Naive thymus-derived CD4-positive, alpha-beta T cell (primary cell): ENCODE data around the gene DCBLD1. TPM values are rescaled to one million over a fixed set of nuclear protein-coding genes. Genes with fewer than 3 reads are reported as not detected.
A peak's percentile ranks its signal among the peaks of the same experiment; 100 is the strongest.

Experiments used
- ATAC-seq: fragments of 150-1000 bp; cut with Tn5 transposase; 2 replicates; pipeline ENCODE4 v1.10.0; 2021; ENCODE audit warnings: mild to moderate bottlenecking, moderate library complexity
- CTCF ChIA-PET: fragments of 350-600 bp; sonication (Branson Sonifier 250); formaldehyde crosslinking; loops from one replicate; lab custom pipeline; 2021; ENCODE audit warnings: antibody characterized with exemption; lab: Charles Lee
- POLR2A ChIA-PET: fragments of 350-600 bp; sonication (Branson Sonifier 250); formaldehyde crosslinking; loops from one replicate; lab custom pipeline; 2021; ENCODE audit warnings: antibody characterized with exemption, inconsistent platforms; lab: Charles Lee
- DNase-seq, 9 donors: peaks; one replicate each; pipeline versions ENCODE4 v3.0.0 to v3.0.0-alpha.2; 2020 to 2022; ENCODE audit warnings: mixed read lengths in 1 of 9
- H3K27ac ChIP-seq: one replicate; pipeline ENCODE4 v1.7.0; 2013; ENCODE audit warnings: mild to moderate bottlenecking, low read depth, low read length, moderate library complexity
- H3K27me3 ChIP-seq, 2 donors: one replicate each; pipeline ENCODE4 v1.7.0; 2013; ENCODE audit warnings: low read length in 2 of 2, mild to moderate bottlenecking in 2 of 2, moderate library complexity in 2 of 2; ENCODE audit not compliant: control insufficient read depth in 2 of 2, insufficient read depth in 2 of 2
- H3K36me3 ChIP-seq, 3 experiments: 1 replicate in 2 of 3; 2 replicates in 1 of 3; pipeline ENCODE4 v1.7.0; 2013; ENCODE audit warnings: low read length in 3 of 3, mild to moderate bottlenecking in 3 of 3, moderate library complexity in 1 of 3; ENCODE audit not compliant: insufficient read depth in 3 of 3, control insufficient read depth in 2 of 3
- H3K4me1 ChIP-seq, 2 donors: one replicate each; pipeline ENCODE4 v1.7.0; 2013; ENCODE audit warnings: low read length in 2 of 2, mild to moderate bottlenecking in 2 of 2, moderate library complexity in 1 of 2; ENCODE audit not compliant: control insufficient read depth in 2 of 2, insufficient read depth in 2 of 2
- H3K4me3 ChIP-seq: 2 replicates; pipeline ENCODE4 v1.7.0; 2013; ENCODE audit warnings: mild to moderate bottlenecking, low read length
- H3K9me3 ChIP-seq, 3 experiments: 1 replicate in 2 of 3; 2 replicates in 1 of 3; pipeline ENCODE4 v1.7.0; 2013; ENCODE audit warnings: low read length in 3 of 3; ENCODE audit not compliant: control insufficient read depth in 2 of 3
- H3K27ac Mint-ChIP-seq, 9 donors: one replicate each; pipeline ENCODE4 v1.8.0; 2020 to 2022; ENCODE audit warnings: mixed read lengths in 9 of 9, mild to moderate bottlenecking in 8 of 9, moderate library complexity in 5 of 9, inconsistent platforms in 2 of 9
- H3K27me3 Mint-ChIP-seq, 5 donors: one replicate each; pipeline ENCODE4 v1.8.0; 2021 to 2022; ENCODE audit warnings: mixed read lengths in 5 of 5, mild to moderate bottlenecking in 1 of 5
- H3K36me3 Mint-ChIP-seq, 5 donors: one replicate each; pipeline ENCODE4 v1.8.0; 2020 to 2022; ENCODE audit warnings: mixed read lengths in 5 of 5, mild to moderate bottlenecking in 3 of 5, inconsistent platforms in 1 of 5
- H3K4me1 Mint-ChIP-seq, 7 donors: one replicate each; pipeline ENCODE4 v1.8.0; 2020 to 2022; ENCODE audit warnings: mixed read lengths in 7 of 7, mild to moderate bottlenecking in 3 of 7, inconsistent platforms in 1 of 7
- H3K4me3 Mint-ChIP-seq, 10 donors: one replicate each; pipeline ENCODE4 v1.8.0; 2020 to 2022; ENCODE audit warnings: mild to moderate bottlenecking in 10 of 10, mixed read lengths in 10 of 10, moderate library complexity in 6 of 10, inconsistent platforms in 2 of 10
- H3K9me3 Mint-ChIP-seq, 11 donors: one replicate each; pipeline ENCODE4 v1.8.0; 2020 to 2022; ENCODE audit warnings: mixed read lengths in 11 of 11, mild to moderate bottlenecking in 4 of 11, inconsistent platforms in 1 of 11, moderate library complexity in 1 of 11
- intact Hi-C, 2 donors: fragments of 100-400 bp; cut with micrococcal nuclease; formaldehyde crosslinking; loops; one replicate each; pipeline ENCODE4 v1.15.1; 2023
- polyA plus RNA-seq, 2 donors: library from polyadenylated mRNA; unstranded; fragments of 300-500 nt; fragmentation: Illumina TruSeq; gene quantifications; one replicate each; pipeline ENCODE4 v1.2.3, GENCODE V29; 2021
- total RNA-seq, 6 experiments: library from RNA in 5 of 6; stranded (reverse) in 5 of 6; gene quantifications; 1 replicate in 5 of 6; 2 replicates in 1 of 6; pipeline ENCODE4 v1.2.3 and lab custom pipeline; 2021 to 2026

DCBLD1 gene
- total and polyA plus RNA-seq, 7 experiments from 2014 or later: 1.2 to 7.6 (median 4.4) TPM

DNA sequence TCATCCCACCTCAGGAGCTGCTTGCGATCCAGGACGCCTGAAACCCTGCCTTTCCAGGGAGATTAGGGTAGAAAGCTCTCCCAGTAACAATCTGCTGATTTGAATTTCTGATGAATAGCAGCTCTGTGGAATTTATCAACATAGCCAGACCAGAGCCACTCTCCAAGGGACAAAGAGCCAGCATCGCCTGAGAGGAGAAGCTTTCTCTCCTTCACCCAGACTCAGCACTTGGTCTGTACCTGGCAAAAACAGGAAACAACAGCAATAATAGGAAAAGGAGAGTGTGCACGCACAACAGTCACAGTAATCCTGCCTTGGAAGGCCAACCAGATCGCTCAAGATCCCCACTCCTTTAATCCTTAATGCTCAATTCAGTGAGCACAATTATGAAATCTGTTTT is 34.5 kb upstream of the DCBLD1 start:
- H3K36me3 Mint-ChIP-seq: no peaks in the 10 kb centered on the region
- H3K4me1 Mint-ChIP-seq: peaks cover 0 to 5% (median 0%) of the 10 kb centered on the region in 7 donors
- no peaks in the 10 kb centered on the region for H3K36me3 ChIP-seq
- H3K9me3 ChIP-seq: no peaks in the 10 kb centered on the region
- H3K4me3 Mint-ChIP-seq: no peak overlapping the region
- no peak overlapping the region for H3K27ac Mint-ChIP-seq
- no peak overlapping the region for H3K4me3 ChIP-seq
- no peak for ATAC-seq
- H3K27me3 ChIP-seq: peaks cover 0 to 3% of the 10 kb centered on the region in 2 donors
- H3K9me3 Mint-ChIP-seq: no peaks in the 10 kb centered on the region
- no peaks in the 10 kb centered on the region for H3K4me1 ChIP-seq
- no peak overlapping the region for H3K27ac ChIP-seq
- H3K27me3 Mint-ChIP-seq: peaks cover 22 to 74% (median 43%) of the 10 kb centered on the region in 5 donors
- ChIA-PET POLR2A (no interaction called here), CTCF (interaction anchor here (1.0 to 5.7 kb wide), 3 partner anchors 104 to 156 kb away, joined by 5 to 63 read pairs (median 22); partner anchors contain the start of gene GOPC)
- DNase-seq: no peak
- intact Hi-C loops: loop anchor here in 1 of 2 donors (5.0 kb wide), 1 partner anchor 101 kb away; no protein-coding TSS in a partner anchor

DNA sequence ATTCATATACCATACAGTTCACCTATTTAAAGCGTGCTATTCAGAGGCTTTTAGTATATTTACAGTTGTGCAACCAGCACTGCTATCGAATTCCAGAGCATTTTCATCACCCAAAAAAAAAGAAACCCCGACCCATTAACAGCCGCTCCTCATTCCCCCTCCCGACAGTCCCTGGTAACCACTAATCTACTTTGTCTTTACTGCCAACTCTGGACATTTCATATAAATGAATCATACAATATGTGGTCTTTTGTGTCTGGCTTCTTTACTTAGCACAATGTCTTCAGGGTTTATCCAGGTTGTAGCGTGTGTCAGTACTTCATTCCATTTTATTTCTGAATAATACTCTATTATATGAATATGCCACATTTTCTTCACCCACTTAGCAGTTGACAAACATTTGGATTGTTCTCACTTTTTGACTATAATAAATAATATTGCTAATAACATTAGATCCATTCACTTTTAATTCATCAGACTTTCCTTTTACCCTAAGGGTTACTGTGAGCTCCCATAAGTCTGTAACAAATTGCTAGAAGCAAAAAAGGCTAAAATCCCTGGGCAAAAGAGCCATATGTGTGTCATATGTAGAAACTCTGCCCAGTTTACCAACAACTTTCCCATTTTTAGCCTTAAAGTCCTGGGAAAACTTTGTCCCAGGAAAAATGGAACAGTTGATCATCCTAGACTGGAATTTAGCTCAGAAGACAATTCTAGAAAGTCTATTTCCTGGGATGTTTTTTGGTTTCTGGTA is 33.6 kb upstream of the DCBLD1 start:
- peaks cover 0 to 3% of the 10 kb centered on the region in 2 donors for H3K27me3 ChIP-seq
- DNase-seq (no peak), ATAC-seq (no peak)
- Mint-ChIP-seq H3K4me1 (peaks cover 0 to 5% (median 0%) of the 10 kb centered on the region in 7 donors), H3K9me3 (no peaks in the 10 kb centered on the region), H3K36me3 (no peaks in the 10 kb centered on the region), H3K27me3 (peaks cover 22 to 74% (median 42%) of the 10 kb centered on the region in 5 donors), H3K27ac (no peak overlapping the region), H3K4me3 (no peak overlapping the region)
- H3K4me1 ChIP-seq: no peaks in the 10 kb centered on the region
- ChIA-PET CTCF (interaction anchor here (0.8 to 5.7 kb wide), 7 partner anchors 10 to 184 kb away, joined by 3 to 63 read pairs (median 12); partner anchors contain the start of gene GOPC), POLR2A (interaction anchor here (1.3 kb wide), 1 partner anchor 153 kb away, joined by 11 read pairs; the partner anchor contains the start of gene GOPC)
- no peaks in the 10 kb centered on the region for H3K9me3 ChIP-seq
- no peak overlapping the region for H3K27ac ChIP-seq
- H3K36me3 ChIP-seq: no peaks in the 10 kb centered on the region
- intact Hi-C loops: loop anchor here (1.0 to 5.0 kb wide), 2 partner anchors 102 to 103 kb away; no protein-coding TSS in a partner anchor
- no peak overlapping the region for H3K4me3 ChIP-seq

DNA sequence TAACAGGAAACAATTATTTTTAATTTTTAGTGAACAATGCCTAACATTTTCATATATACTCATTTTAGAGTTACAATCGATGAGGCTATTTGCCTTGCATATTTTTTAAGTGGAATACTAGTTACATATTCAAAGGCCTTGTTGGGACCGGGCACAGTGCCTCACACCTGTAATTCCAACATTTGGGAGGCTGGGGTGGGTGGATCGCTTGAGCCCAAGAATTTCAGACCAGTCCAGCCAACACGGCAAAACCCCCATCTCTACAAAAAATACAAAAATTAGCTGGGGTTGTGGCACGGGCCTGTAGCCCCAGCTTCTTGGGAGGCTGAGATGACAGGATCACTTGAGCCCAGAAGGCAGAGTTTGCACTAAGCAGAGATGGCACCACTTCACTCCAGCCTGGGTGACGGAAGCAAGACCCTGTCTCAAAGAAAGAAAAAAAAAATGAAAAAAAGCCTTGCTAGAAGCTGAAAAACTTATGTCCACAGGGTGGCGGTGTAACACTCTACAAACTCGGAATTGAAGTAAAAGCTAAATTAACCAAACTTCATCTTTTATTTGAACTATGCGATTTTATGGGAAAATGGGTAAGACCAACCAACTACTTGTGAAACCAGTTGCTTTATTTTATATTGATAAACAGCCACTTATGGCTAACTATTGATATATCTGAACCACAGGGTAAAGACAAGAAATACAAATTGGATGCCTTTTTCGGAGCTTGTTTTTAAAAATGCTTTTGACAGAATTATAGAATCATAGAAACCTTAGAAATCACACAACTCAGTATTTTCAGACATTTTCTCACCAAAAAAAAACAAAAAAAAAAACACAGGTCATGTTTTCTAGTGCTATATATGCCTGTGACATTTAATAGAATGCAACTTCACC is 32.7 kb upstream of the DCBLD1 start:
- no peak overlapping the region for H3K27ac Mint-ChIP-seq
- Histone ChIP-seq H3K4me3 (no peak overlapping the region), H3K27me3 (peaks cover 0 to 3% of the 10 kb centered on the region in 2 donors), H3K36me3 (no peaks in the 10 kb centered on the region), H3K27ac (no peak overlapping the region), H3K9me3 (no peaks in the 10 kb centered on the region), H3K4me1 (no peaks in the 10 kb centered on the region)
- no peaks in the 10 kb centered on the region for H3K36me3 Mint-ChIP-seq
- ChIA-PET POLR2A (interaction anchor here (0.6 to 1.3 kb wide), 2 partner anchors 8 to 153 kb away, joined by 3 to 11 read pairs; partner anchors contain the start of gene GOPC), CTCF (interaction anchor here (0.7 to 5.7 kb wide), 16 partner anchors 8 to 1661 kb away, joined by 3 to 63 read pairs (median 4); partner anchors contain the start of gene GOPC)
- no peaks in the 10 kb centered on the region for H3K9me3 Mint-ChIP-seq
- H3K27me3 Mint-ChIP-seq: peaks cover 19 to 73% (median 42%) of the 10 kb centered on the region in 5 donors
- intact Hi-C loops: loop anchor here (1.0 to 5.0 kb wide), 7 partner anchors 32 to 1102 kb away; partner anchors contain the start of gene NUS1 (in 1 of the 2)
- H3K4me3 Mint-ChIP-seq: no peak overlapping the region
- H3K4me1 Mint-ChIP-seq: peaks cover 0 to 5% (median 0%) of the 10 kb centered on the region in 7 donors
- DNase-seq (peak; percentile 25 to 72 (median 60)), ATAC-seq (peak; percentile 72)

DNA sequence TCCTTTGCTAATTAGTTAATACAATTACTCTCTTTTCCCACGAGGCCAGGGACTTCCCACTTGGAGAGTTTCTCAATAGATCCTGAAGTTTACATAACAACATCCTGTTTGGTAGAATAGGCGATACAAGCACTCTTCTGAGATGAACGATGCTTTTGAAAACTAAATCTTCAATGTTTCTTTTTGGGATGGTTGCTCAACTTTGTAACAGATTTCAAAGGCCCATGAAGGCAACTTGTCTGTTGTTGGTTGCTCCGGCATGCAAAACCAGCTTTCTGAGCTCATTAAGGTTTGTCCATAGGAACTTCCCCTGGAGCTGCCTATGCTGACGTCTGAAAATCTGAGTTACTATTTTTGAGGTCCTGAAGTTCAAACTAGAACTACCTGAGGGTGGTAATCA is 30.8 kb upstream of the DCBLD1 start:
- no peak overlapping the region for H3K27ac ChIP-seq
- intact Hi-C loops: loop anchor here in 1 of 2 donors (5.0 kb wide), 1 partner anchor 226 kb away; the partner anchor contains the start of gene NUS1

DNA sequence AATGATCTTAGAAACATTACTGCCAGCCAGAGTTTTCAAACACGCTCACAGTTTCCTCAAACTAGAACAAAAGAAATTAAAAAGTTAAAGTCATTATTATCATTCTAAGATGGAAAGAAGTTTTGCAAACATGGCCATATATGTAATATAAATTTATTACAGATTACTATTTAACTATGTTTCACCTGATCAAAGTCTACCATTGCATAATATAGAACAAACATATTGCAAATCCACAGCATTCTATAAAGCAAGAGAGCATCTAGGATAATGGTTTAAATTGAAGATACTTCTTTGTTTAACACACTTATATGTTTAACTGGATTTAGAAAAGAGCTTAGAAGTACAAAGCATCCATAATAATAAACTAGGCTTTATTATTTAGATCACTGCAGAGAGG is 26.2 kb upstream of the DCBLD1 start:
- Histone ChIP-seq H3K4me3 (no peak overlapping the region), H3K4me1 (no peaks in the 10 kb centered on the region), H3K9me3 (no peaks in the 10 kb centered on the region), H3K27ac (no peak overlapping the region), H3K36me3 (no peaks in the 10 kb centered on the region), H3K27me3 (no peaks in the 10 kb centered on the region)
- no peak overlapping the region for H3K27ac Mint-ChIP-seq
- ATAC-seq (no peak), DNase-seq (no peak)
- H3K27me3 Mint-ChIP-seq: peaks cover 0 to 50% (median 9%) of the 10 kb centered on the region in 5 donors
- intact Hi-C loops: no loop called here
- POLR2A ChIA-PET: no interaction called here
- no peaks in the 10 kb centered on the region for H3K36me3 Mint-ChIP-seq
- CTCF ChIA-PET: no interaction called here
- H3K9me3 Mint-ChIP-seq: no peaks in the 10 kb centered on the region
- no peak overlapping the region for H3K4me3 Mint-ChIP-seq
- peaks cover 0 to 3% (median 0%) of the 10 kb centered on the region in 7 donors for H3K4me1 Mint-ChIP-seq

More for the DNA sequence above, 30.8 kb upstream of the DCBLD1 start:
- ATAC-seq: no peak
- Histone ChIP-seq H3K4me1 (no peaks in the 10 kb centered on the region), H3K9me3 (no peaks in the 10 kb centered on the region), H3K36me3 (no peaks in the 10 kb centered on the region), H3K27me3 (no peaks in the 10 kb centered on the region), H3K4me3 (no peak overlapping the region)
- CTCF ChIA-PET: interaction anchor here (0.6 to 1.5 kb wide), 5 partner anchors 14 to 1114 kb away, joined by 4 to 7 read pairs (median 4); no protein-coding TSS in a partner anchor
- Mint-ChIP-seq H3K36me3 (no peaks in the 10 kb centered on the region), H3K4me3 (no peak overlapping the region), H3K27me3 (peaks cover 10 to 67% (median 26%) of the 10 kb centered on the region in 5 donors), H3K9me3 (no peaks in the 10 kb centered on the region), H3K4me1 (peaks cover 0 to 5% (median 0%) of the 10 kb centered on the region in 7 donors), H3K27ac (no peak overlapping the region)
- no peak for DNase-seq
- POLR2A ChIA-PET: interaction anchor here (0.6 to 0.7 kb wide), 2 partner anchors 29 to 107 kb away, joined by 3 read pairs; no protein-coding TSS in a partner anchor

DNA sequence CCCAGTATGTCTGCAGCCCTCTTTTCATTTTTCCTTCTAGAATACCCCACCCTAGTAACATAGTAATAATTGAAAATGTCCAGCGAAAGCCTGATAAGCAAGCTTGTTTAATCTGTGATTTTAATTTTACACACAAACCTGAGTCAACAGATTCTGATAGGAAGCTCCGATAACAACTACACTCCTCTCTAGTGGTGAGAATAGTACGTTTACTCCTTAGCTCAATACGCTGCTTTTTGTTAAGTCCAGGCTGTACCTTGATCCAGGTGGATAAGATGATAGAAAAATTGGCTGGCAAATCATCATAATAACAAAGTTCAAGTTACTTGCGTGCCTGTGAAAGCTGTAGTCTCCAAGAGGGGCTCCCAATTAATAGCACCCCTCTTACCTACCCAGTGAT is 25.5 kb upstream of the DCBLD1 start:
- Histone ChIP-seq H3K4me1 (no peaks in the 10 kb centered on the region), H3K9me3 (no peaks in the 10 kb centered on the region), H3K27me3 (no peaks in the 10 kb centered on the region), H3K4me3 (no peak overlapping the region), H3K27ac (no peak overlapping the region), H3K36me3 (no peaks in the 10 kb centered on the region)
- Mint-ChIP-seq H3K9me3 (no peaks in the 10 kb centered on the region), H3K4me3 (no peak overlapping the region), H3K27ac (no peak overlapping the region), H3K27me3 (peaks cover 0 to 44% (median 9%) of the 10 kb centered on the region in 5 donors), H3K4me1 (peaks cover 0 to 3% (median 0%) of the 10 kb centered on the region in 7 donors), H3K36me3 (no peaks in the 10 kb centered on the region)
- intact Hi-C loops: no loop called here
- ChIA-PET POLR2A (no interaction called here), CTCF (no interaction called here)
- no peak for DNase-seq
- no peak for ATAC-seq
